Psoas muscle (tissue), 8 donors: ENCODE results near the gene CTIF. TPM values are rescaled to one million over a fixed set of nuclear protein-coding genes. Genes with fewer than 3 reads are reported as not detected.

Source experiments
- ATAC-seq, 4 donors: fragments of 200-7000 bp; cut with Tn5 transposase; one replicate each; pipeline ENCODE4 v1.9.1; 2020; ENCODE audit warnings: moderate library complexity in 3 of 4, mild to moderate bottlenecking in 2 of 4
- DNase-seq, 2 donors: peaks; one replicate each; pipeline ENCODE4 v3.0.0-alpha.2; 2020
- H3K27ac ChIP-seq: fragments of 200-600 bp; one replicate; pipeline ENCODE4 v1.8.0; 2022
- H3K27me3 ChIP-seq, 3 donors: fragments of 200-600 bp in 1 of 3; one replicate each; pipeline versions ENCODE4 v1.6.1 to v1.8.0; 2013 to 2022; ENCODE audit warnings: low read length in 2 of 3, mild to moderate bottlenecking in 2 of 3, moderate library complexity in 1 of 3; ENCODE audit not compliant: insufficient read depth in 3 of 3
- H3K36me3 ChIP-seq, 2 donors: fragments of 200-600 bp in 1 of 2; one replicate each; pipeline versions ENCODE4 v1.6.1 to v1.8.0; 2013 to 2022; ENCODE audit warnings: low read depth in 1 of 2, mild to moderate bottlenecking in 1 of 2, moderate library complexity in 1 of 2; ENCODE audit not compliant: insufficient read depth in 1 of 2
- H3K4me1 ChIP-seq: fragments of 200-600 bp; one replicate; pipeline ENCODE4 v1.8.0; 2022
- H3K4me3 ChIP-seq: fragments of 200-600 bp; one replicate; pipeline ENCODE4 v1.8.0; 2022; ENCODE audit warnings: mild to moderate bottlenecking
- H3K9me3 ChIP-seq: fragments of 200-600 bp; one replicate; pipeline ENCODE4 v1.8.0; 2022
- CTCF ChIP-seq: fragments of 200-600 bp; IDR thresholded peaks from one replicate; pipeline ENCODE4 v1.8.0; 2022; ENCODE audit warnings: antibody characterized with exemption
- WGBS, 3 donors: extraction: QIAGEN DNeasy Blood & Tissue Kit; methylation state at CpG; one replicate each; pipeline versions ENCODE4 v1.1.6 to v1.1.7; 2013; 5-methylcytosine and 5-hydroxymethylcytosine counted together
- intact Hi-C, 2 donors: fragments of 100-400 bp; cut with DNase I; formaldehyde crosslinking; loops; one replicate each; pipeline versions ENCODE4 v1.11.0 to v1.14.2; 2022
- polyA plus RNA-seq, 3 donors: library from polyadenylated mRNA; stranded (reverse); fragments of 200-250 nt; gene quantifications; one replicate each; pipeline ENCODE4 v1.2.3, GENCODE V29; 2013
- total RNA-seq, 4 donors: library from RNA; stranded (reverse); fragmentation: NEBNext Ultra II Directional in 2 of 4; extraction: Animal tissue kit (Norgen Biotek cat#: 25700) in 2 of 4; gene quantifications; one replicate each; pipeline versions ENCODE4 v1.2.1 to v1.2.4, GENCODE V29; 2021 to 2023
- donor health status: healthy with polysubstance abuse.
- donor health status: DM: no; HTN: no; CAD: no; lungs with moderate emphysema.
- donor health status: Bipolar disorder and iron deficiency.
- donor health status: healthy.
- donor health status: DM: yes; HTN: yes; CAD: no.
- donor health status: DM: no; HTN: no; CAD: no.
- donor health status: DM: no; HTN: no; CAD: no.
- donor health status: DM: yes; HTN: yes; CAD: no.

CTIF gene
- total and polyA plus RNA-seq, 7 donors = 11.3 to 40.5 (median 26.9) TPM

- no peaks in the 10 kb centered on the region for H3K27me3 ChIP-seq
- no peak for TF ChIP-seq CTCF
- H3K4me1 ChIP-seq = peaks cover 28% of the 10 kb centered on the region
- DNase-seq = no peak
- H3K4me3 ChIP-seq = no peak overlapping the region
- no peaks in the 10 kb centered on the region for H3K36me3 ChIP-seq
- H3K9me3 ChIP-seq = peaks cover 7% of the 10 kb centered on the region
- 85 to 87% (median 87%) methylated on average over 8 of the region's 8 CpGs for WGBS, 3 donors
- H3K27ac ChIP-seq = no peak overlapping the region
- ATAC-seq = no peak
- intact Hi-C loops = loop anchor here in 1 of 2 donors (5.0 kb wide), 1 partner anchor 813 kb away; no protein-coding TSS in a partner anchor
Observed at GRCh38 chr18:48729404-48729803, 190.6 kb downstream of the CTIF start.

- DNase-seq = no peak
- H3K4me3 ChIP-seq = no peak overlapping the region
- TF ChIP-seq CTCF = no peak
- no peaks in the 10 kb centered on the region for H3K27me3 ChIP-seq
- H3K36me3 ChIP-seq = no peaks in the 10 kb centered on the region
- H3K4me1 ChIP-seq = peaks cover 34% of the 10 kb centered on the region
- intact Hi-C loops = no loop called here
- WGBS, 3 donors = 80 to 93% (median 91%) methylated on average over 10 to 12 of the region's 12 CpGs
- peaks cover 7% of the 10 kb centered on the region for H3K9me3 ChIP-seq
- H3K27ac ChIP-seq = no peak overlapping the region
- ATAC-seq = no peak
Observed at GRCh38 chr18:48730010-48730409, 191.2 kb downstream of the CTIF start.

GRCh38 chr18:48732767-48733424, 194.1 kb downstream of the CTIF start:
- ATAC-seq = no peak
- DNase-seq = no peak
- 67 to 88% (median 75%) methylated on average over 11 of the region's 11 CpGs for WGBS, 3 donors
- H3K9me3 ChIP-seq = peaks cover 4% of the 10 kb centered on the region
- H3K36me3 ChIP-seq = no peaks in the 10 kb centered on the region
- intact Hi-C loops = no loop called here
- H3K4me1 ChIP-seq = peaks cover 27% of the 10 kb centered on the region
- H3K27ac ChIP-seq = no peak overlapping the region
- no peak overlapping the region for H3K4me3 ChIP-seq
- H3K27me3 ChIP-seq = no peaks in the 10 kb centered on the region
- TF ChIP-seq CTCF = no peak

- Histone ChIP-seq H3K27ac (no peak overlapping the region), H3K9me3 (no peaks in the 10 kb centered on the region), H3K27me3 (no peaks in the 10 kb centered on the region), H3K36me3 (no peaks in the 10 kb centered on the region), H3K4me3 (no peak overlapping the region), H3K4me1 (peaks cover 26% of the 10 kb centered on the region)
- DNase-seq (peak in 1 of 2 donors; percentile 69), ATAC-seq (peak in 3 of 4 donors; percentile 58 to 89 (median 81))
- intact Hi-C loops = no loop called here
- 26 to 40% (median 27%) methylated on average over 10 of the region's 10 CpGs for WGBS, 3 donors
- no peak for TF ChIP-seq CTCF
Observed at GRCh38 chr18:48733643-48734253, 194.9 kb downstream of the CTIF start.
